NOMO-1 (cell line): ENCODE data around the gene FOXL3.
"Not testable (repeated sequence)": the region's sequence is repeated elsewhere in the genome, so short reads cannot be mapped to it uniquely, and the experiment has no call there.

Experiments
- DNase-seq, 2 experiments: peaks; one replicate each; lab custom pipeline; 2025; ENCODE audit not compliant: unreplicated experiment in 2 of 2; lab: John Stamatoyannopoulos, UW

Gene FOXL3

GRCh38 chr7:335358-336148, 45.6 kb downstream of the FOXL3 start:
- DNase-seq, result no peak

- DNase-seq, result not testable (repeated sequence)
Observed at GRCh38 chr7:336149-336533, 46.2 kb downstream of the FOXL3 start.

GRCh38 chr7:336810-337566, 47.0 kb downstream of the FOXL3 start:
- DNase-seq, result no peak

GRCh38 chr7:337567-337951, 47.6 kb downstream of the FOXL3 start:
- DNase-seq, result no peak

- DNase-seq, result no peak
Observed at GRCh38 chr7:338295-339061, 48.5 kb downstream of the FOXL3 start.

- no peak for DNase-seq
Observed at GRCh38 chr7:339062-339342, 49.0 kb downstream of the FOXL3 start.

GRCh38 chr7:339696-340095, 49.7 kb downstream of the FOXL3 start:
- DNase-seq, result no peak

GRCh38 chr7:340200-340937, 50.4 kb downstream of the FOXL3 start:
- DNase-seq, result no peak
